ENCODE results near the gene RPL21. TPM values are rescaled to one million over a fixed set of nuclear protein-coding genes. Genes with fewer than 3 reads are reported as not detected.

The RPL21 gene
- total RNA-seq, 1 experiment from 2014 or later = 1,354 TPM

Small RNAs within 50 kb of the gene (small RNA-seq; reads per million reads assigned to genes)
- gene SNORA27 (not detected), gene SNORD102 (not detected)

Other genes starting within 250 kb of the RPL21 start
- gene USP12, start 79.7 kb upstream of the RPL21 start, total RNA-seq (2014; rRNA removed; shearing (Covaris generic); ENCODE audit: low replicate concordance) = 3.1 and 7.2 TPM in 2 replicates
- 0.14 and 0.48 TPM in 2 replicates for gene RASL11A, start 19.3 kb downstream of the RPL21 start, total RNA-seq (2014; rRNA removed; shearing (Covaris generic); ENCODE audit: low replicate concordance)
- 357 and 373 TPM in 2 replicates for gene GTF3A, start 173.1 kb downstream of the RPL21 start, total RNA-seq (2014; rRNA removed; shearing (Covaris generic); ENCODE audit: low replicate concordance)
- gene MTIF3, start 199.0 kb downstream of the RPL21 start, total RNA-seq (2014; rRNA removed; shearing (Covaris generic); ENCODE audit: low replicate concordance) = 44.9 and 48.6 TPM in 2 replicates

Data from Karpas-422 (cell line).